HPDE6-E6E7 (cell line): ENCODE measurements around the gene ATG16L2.
"Not testable (repeated sequence)": the region's sequence is repeated elsewhere in the genome, so short reads cannot be mapped to it uniquely, and the experiment has no call there.

Experiments
- DNase-seq: peaks from one replicate; pipeline ENCODE4 v3.0.0; 2011; ENCODE audit warnings: missing footprints; ENCODE audit errors: extremely low spot score

The ATG16L2 gene

DNA sequence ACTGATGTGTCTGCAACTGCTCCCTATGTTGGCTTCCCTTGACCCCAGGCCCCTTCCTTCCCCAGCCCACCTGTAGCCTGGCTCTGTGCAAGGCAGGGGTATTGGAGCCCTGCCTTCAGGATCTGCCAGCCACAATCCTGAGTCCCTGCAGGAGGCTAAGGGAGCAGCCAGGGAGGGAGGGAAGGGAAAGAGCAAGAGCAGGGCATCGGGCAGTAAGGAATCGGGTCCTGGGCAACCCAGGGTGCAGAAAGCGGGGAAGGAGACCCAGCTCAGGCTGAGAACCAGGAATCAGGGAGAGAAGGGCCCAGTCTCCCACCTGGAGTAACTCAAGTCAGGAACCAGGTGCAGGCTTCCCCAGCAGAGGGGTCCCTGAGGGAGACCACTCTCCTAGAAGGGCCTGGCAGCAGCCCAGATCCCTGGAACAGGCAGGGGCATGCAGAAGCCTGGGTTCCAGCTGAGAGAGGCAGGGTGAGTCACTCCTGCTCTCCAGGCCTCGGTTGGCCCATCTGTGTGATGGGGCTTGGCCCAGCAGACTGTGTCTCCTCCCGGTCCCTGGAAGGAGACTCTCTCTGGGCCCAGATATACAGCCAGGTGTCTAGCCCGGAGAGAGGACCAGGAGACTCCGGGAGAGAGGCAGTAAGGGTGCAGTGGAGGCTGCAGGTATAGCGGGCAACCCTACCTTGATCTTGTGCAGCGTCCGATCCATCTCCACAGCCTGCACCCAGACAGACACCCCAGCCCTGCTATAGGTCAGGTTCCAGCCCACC, 33.7 kb upstream of the ATG16L2 start:
- DNase-seq = no peak

DNA sequence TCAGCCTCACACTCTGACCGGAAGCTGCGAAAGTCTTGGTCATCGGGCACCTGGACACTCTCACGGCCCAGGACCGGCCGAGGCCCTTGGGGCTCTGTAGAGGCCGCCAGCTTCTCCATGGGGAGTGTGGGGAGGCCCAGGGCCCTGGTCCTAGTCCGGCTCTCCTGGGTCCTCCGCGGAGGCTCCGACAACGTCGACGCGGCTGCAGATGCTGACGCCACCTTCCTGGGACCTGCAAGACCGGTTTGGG, 33.2 kb upstream of the ATG16L2 start:
- no peak for DNase-seq

DNA sequence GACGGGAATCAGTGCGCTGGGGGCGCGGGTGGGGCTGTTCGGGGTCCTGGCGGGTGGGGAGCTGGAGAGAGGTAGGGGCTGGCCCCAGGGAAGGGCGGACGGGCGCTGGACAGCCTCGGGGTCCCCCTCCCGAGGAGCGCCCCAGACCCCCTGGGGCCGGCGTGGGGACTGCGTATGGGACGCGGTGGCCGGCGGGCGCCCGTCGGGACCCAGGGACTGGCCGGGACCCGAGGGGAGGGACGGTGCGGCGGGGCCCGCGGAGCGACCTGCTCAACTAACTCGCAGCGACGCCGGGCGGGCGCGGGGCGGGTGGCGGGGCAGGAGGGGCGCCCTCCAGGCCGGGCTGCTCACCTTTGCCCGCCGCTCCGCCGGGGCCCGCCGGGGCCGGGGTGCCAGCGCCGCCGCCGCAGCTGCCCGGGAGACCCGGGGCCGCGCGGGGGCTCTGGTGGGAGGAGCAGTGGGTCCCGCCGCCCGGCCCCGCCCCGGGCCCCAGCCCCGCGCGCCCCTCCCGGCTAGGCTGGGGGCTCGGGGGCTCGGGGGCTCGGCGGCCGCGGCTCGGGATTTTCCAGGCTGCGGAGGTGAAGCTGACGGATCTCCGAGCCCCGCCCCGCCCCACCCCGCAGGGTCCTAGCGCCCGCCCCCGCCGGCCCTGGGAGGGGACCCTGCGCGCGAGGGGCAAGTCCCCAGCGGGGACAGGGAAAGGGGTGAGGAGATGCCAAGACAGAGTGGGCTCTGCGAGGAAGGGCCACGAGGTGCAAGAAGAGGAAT, 32.7 kb upstream of the ATG16L2 start:
- no peak for DNase-seq

GRCh38 chr11:72782081-72782920, 31.9 kb upstream of the ATG16L2 start:
- DNase-seq = no peak

- no peak for DNase-seq
These were observed 30.9 kb upstream of the ATG16L2 start for GRCh38 chr11:72783144-72783905.

GRCh38 chr11:72784662-72785061, 29.5 kb upstream of the ATG16L2 start:
- DNase-seq = no peak

DNA sequence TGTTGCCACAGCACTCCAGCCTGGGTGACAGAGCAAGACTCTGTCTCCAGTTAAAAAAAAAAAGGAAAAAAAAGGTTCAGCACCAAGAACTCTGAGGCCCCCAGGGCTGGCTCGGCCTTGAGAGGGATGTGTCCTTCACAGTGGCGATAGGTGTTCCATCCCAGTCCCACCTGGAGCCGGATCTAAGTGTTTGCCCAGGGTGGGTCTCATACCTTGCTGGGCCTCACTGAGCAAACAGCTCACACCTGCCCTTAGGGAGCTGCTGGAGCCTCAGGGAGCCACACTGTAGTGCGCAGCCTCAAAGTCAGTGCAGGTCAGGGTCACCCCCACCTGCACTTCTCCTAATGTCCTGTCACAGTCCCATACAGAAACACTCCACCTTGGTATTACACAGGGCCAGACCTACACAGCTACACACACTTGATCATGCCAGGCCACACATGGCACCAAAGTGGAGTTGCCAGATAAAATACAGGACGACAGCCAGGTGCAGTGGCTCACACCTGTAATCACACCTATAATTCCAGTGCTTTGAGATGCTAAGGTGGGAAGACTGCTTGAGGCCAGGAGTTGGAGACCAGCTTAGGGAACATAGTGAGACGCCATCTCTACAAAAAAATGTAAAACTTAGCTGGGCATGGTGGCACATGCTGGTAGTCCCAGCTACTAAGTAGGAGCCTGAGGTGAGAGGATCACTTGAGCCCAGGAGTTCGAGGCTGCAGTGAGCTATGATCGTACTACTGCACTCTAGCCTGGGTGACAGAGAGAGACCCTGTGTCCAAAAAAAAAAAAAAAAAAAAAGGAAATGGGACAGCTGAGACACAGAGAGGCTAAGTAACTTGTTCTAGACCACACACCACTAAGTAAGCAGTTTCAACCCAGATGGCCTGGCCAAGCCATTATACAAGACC, 27.7 kb upstream of the ATG16L2 start:
- DNase-seq = no peak

GRCh38 chr11:72787216-72788104, 26.8 kb upstream of the ATG16L2 start:
- no peak for DNase-seq

DNA sequence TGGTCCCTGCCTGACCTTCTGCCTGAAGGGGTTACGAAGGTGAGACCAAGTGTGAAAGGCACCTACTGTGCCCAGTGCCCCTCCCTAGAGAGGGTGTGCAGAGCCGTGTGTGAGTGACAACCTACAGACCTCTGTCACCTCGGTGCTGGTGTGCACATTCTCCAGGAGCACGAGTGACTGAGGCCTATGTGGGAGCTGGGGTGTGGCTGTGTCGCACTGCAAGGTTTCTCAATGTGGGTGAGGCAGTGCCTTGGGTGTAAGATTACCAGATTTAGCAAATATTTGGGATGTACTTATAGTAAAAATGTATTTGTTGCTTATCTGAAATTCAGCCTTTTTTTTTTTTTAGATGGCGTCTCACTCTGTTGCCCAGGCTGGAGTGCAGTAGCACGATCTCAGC, 26.0 kb upstream of the ATG16L2 start:
- no peak for DNase-seq

DNA sequence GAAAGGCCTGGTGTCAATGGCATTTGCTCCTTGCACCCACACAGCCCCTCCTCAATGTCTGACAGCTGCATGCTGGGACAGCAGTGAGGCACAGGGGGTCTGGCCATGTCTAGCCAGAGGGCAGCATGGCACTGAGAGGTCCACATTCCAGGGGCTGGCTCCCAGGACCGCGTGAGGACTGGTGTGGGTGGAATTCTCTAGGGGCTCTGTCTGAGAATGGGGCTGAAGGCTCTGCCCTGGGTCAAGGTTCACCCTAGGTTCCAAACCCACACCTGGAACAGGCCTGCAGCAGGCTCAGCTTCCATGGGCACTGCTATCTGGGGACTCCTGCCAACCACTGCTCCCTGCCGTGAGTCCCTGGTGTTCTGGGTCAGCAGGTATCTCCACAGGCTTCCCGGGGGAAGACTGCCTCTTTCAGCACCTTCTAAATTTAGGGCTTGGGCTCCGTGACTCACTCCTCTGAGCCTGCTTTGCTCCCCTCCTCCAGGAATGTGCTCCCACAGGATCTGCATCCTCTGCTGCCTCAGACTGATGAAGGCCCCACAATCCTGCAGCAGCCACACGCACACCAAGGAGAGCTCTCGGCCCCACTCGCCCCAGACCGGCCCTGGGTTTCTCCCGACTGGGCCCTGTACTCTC, 24.6 kb upstream of the ATG16L2 start:
- no peak for DNase-seq

- DNase-seq = not testable (repeated sequence)
These were observed 23.0 kb upstream of the ATG16L2 start for GRCh38 chr11:72791228-72791627.

DNA sequence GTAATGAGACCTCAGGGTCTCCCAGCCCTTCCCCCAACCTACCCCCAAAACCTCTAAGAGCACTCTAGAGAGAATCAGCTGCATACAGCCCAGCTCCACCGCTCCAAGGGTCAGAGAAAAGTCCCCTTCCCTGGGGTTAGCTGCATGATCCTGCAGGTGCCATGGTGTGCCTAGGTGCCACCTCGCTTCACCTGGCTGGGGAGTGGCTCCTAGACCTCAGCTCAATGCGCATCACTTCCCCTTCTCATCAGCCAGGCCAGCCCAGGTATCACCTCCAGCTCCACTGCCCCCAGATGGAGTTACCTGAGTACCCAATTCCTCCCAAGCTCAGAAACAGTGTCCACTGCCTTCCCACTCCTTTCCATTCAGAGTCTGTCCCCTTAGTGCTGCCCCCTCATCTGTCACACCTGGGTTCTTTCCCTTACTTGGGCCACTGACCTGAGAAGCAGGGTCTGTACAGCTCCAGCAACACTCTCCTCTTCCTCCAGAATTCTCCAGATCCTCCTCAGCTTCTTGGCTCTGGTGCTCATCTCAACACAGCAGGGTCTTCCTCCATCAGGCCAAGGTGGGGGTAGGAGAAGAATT, 21.7 kb upstream of the ATG16L2 start:
- DNase-seq = no peak

- DNase-seq = no peak
These were observed 21.2 kb upstream of the ATG16L2 start for GRCh38 chr11:72793076-72793424.

DNA sequence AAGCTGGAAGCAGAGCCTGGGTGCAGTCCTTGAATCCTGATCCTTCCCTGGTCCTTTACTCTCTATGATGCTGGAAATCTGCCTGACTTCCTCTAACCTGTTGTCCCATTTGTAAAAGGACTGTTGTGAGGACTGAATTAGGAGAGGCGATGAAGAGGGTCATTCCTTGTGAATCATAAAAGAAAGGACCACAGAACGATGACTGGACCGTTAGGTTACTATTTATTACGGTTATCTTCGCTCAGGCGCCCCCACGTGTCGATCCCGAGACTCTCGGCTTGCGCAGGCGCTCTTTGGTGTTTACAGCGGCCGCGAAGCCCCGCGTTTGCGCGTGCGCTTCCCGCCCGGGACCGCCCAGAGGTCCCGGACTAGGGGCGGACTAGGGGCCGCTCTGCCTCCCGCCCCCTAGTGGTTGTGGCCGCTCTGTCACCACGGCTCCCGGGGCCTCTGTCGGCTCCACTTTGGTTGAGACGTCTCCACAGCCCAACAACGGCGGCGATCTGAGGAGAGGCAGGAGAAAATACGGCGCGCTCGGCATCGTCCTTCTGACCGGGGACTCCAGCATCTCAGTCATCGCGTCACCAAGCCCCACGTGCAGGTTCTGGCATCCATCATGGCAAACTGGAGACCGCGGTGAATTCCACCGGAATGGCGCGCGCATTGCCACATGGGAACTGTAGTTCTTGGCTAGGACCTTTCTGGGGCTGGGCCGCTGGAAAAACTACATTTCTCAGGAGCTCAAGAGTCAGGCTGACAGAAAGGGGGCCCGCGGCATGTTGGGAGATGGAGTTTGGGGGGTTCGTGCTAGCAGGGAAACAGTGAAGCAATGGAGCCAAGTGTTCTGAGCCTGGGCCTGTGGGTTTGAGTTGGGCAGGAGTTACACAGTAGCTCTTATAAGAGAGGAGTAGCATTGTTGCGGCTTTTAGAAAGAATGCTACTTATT, 20.5 kb upstream of the ATG16L2 start, which contains the start of gene STARD10:
Gene STARD10 (minus strand): TSS at position 623 of the 943 bp plus-strand sequence. CDS start 12,866 bp downstream, outside the sequence.
- DNase-seq = peak; percentile 96

GRCh38 chr11:72798361-72798760, 15.8 kb upstream of the ATG16L2 start:
- DNase-seq = no peak

- DNase-seq = no peak
These were observed 14.8 kb upstream of the ATG16L2 start for GRCh38 chr11:72799441-72799840.

DNA sequence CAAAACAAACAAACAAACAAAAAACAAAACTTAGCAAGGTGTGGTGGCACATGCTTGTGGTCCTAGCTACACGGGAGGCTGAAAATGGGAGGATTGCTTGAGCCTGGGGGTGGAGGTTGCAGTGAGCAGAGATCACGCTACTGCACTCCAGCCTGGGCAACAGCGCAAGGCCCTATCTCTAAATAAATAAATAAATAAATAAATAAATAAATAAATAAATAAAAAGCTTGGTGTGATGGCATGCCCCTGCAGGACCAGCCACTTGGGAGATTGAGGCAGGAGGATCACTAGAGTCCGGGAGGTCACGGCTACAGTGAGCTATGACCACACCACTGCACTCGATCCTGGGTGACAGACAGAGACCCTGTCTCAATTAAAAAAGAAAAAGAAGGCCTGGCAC, 11.4 kb upstream of the ATG16L2 start:
- no peak for DNase-seq

DNA sequence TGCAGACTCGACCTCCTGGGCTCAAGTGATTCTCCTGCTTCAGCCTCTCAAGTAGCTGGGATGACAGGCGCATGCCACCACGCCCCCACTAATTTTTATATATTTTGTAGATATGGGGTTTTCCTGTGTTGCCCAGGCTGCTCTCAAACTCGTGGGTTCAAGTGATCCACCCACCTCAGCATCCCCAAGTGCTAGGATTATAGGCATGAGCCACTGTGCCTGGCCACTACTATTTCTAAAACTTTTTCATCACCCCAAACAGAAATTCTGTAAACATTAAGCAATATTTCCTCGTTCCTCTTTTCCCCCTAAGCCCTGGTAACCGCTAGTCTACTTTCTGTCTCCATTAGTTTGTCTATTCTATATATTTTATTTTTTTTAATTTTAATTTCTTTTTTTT, 9.0 kb upstream of the ATG16L2 start:
- DNase-seq = no peak
